Stomach (tissue), 4 donors: ENCODE data around the gene CCIN.

ENCODE experiments used
- CTCF ChIP-seq, 7 experiments: fragments of 450-650 bp in 4 of 7; fragments of 200-600 bp in 3 of 7; sonication (generic) in 3 of 7; IDR thresholded peaks; one replicate each; pipeline ENCODE4 v1.5.1; 2016 to 2019; ENCODE audit warnings: antibody characterized with exemption in 7 of 7, control low read depth in 2 of 7, mild to moderate bottlenecking in 1 of 7
- EP300 ChIP-seq: sonication (generic); formaldehyde crosslinking; IDR thresholded peaks from one replicate; pipeline ENCODE4 v1.6.1; 2017; ENCODE audit warnings: antibody characterized with exemption

GRCh38 chr9:36192196-36192595, 23.0 kb downstream of the CCIN start:
- TF ChIP-seq CTCF (IDR thresholded peaks at IDR 0.05) (no peak), EP300 (no peak)
